GM21723 (cell line): ENCODE measurements around the gene DIP2C.
"Not testable (repeated sequence)": the region's sequence is repeated elsewhere in the genome, so short reads cannot be mapped to it uniquely, and the experiment has no call there.

ENCODE experiments used
- ATAC-seq: cut with Tn5 transposase; IDR thresholded peaks from one replicate; pipeline ENCODE4 v1.9.1; 2021; ENCODE audit warnings: mild to moderate bottlenecking, moderate library complexity; ENCODE audit not compliant: unreplicated experiment

DIP2C gene

DNA sequence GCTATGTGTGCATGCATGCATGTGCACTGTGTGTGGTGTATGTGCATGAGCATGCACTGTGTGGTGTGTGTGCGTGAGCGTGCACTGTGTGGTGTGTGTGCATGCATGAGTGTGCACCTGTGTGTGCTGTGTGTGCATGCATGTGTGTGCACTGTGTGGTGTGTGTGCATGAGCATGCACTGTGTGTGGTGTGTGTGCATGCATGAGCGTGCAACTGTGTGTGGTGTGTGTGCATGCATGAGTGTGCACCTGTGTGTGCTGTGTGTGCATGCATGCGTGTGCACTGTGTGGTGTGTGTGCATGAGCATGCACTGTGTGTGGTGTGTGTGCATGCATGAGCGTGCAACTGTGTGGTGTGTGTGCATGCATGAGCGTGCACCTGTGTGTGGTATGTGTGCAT is 10.7 kb upstream of the DIP2C start:
- not testable (repeated sequence) for ATAC-seq

DNA sequence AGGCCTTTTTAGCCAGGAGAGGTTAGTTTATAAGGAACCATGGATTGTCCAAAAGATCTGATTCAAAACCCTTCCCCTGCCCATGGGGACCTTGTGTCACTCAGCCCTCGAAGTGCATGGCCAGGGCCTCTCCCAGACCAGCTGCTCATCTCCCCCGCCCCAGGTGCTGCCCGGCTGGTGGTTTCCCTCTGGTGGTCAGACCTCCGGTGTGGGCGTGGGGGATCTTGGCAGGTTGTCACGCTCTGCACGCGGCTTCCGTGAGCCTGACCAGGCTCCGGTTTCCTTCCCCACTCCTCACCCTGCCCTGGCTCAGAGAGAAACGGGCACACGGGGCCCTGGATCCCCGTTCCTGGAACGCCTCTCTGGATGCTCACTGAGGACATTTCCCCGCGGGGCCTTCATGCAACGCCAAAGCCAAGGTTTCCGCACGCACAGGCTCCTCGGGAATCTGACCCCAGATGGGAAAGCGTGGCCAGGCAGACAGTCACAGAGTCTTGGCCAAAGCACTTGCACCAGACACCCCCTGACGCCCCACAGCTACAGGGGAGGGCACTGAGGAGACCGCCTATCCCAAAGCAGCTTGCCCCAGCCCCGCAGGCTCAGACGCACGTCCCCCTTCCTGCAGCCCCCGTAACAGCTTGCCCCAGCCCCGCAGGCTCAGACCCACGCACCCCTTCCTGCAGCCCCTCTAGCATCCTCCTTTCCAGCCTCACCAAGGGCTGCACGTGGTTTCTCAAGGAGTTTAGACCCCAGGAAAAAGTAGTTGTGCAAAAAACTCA is 7.8 kb upstream of the DIP2C start:
- no peak for ATAC-seq

DNA sequence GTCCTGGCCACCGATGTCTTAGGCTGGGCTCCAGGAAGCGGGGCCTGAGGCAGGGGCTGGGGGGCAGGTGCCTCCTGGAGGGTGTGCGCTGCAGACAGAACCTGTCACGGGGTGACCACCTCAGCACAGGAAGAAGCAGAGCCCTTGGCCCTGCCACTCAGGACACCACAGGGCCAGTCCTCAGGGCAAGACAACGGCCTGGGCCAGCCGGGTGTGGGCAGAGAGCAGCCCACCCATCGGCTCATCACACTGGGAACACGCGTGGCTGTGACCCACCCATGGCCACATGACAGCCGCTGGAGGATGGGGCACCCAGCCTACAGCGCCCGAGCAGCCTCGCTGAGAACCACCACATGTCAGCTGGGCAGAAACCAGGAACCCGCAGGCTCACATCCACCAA is 5.9 kb upstream of the DIP2C start:
- no peak for ATAC-seq

DNA sequence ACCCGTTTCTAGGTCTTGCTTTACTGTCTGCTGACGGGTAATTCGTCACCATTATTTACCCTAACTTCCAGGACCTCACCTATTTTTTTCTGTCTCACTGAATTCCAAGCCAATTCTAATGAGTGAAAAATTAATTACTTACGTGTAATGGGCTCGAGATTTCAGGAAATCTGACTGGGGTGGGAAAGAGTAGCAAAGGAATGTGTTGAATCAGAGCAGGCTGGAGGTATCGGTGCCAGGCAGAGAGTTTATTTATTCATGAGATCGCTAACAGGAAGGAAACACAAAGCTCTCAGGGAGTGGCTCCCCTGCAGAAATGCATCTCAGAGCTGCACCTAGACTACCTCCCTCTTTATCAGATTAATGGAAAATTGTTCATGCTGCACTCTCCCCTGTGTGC is 4.0 kb upstream of the DIP2C start:
- ATAC-seq, result no peak

DNA sequence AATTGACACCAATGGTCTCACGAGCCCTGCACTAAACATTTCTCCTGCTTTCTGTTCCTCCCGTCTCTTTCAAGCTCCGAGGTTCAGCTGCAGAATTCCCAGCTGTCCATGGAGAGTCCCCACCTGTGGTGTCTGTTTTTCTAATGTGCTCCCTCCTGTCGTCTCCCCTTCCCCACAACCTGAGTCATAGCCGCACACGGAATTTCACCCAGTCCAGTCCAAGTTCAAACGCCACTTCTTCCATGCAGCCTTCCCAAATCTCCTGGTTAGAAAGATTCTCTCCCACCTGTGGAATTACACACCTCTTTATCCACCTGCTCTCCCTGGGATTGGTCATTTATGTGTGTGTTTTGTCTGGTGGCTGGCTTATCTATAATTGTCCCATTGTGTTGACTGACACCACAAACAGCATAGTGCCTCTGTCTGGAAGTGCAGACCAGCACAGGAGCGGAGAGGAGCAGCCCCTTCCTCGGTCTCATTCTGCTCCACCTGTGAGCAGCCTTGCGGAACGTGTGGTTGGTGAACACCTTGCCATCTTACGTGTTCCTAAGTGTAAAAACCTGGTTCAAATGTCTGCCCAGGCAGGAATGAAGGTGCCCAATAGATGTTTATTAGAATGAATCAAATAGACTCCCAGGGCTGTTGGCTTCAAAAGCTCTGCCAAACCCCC is 3.3 kb upstream of the DIP2C start:
- no peak for ATAC-seq

DNA sequence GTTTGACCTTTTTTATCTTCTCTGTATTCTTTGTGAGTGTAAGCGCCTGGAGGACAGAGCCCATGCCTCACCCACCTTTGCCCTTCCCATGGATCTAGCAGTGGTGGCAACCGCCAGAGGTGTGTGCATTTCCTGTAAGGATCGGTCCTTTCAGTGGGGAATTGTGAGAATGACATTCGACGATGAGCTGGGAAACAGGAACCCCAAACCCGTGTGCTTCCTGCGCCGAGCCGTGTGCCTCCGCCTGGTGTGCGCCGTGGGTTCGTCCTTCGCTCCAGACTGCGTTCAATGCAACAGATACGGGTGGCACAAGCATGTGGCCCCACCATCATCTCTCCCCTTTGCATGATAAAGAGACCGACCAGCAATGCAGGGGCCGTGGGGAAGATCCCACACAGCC is 1.7 kb upstream of the DIP2C start:
- ATAC-seq, result no peak

DNA sequence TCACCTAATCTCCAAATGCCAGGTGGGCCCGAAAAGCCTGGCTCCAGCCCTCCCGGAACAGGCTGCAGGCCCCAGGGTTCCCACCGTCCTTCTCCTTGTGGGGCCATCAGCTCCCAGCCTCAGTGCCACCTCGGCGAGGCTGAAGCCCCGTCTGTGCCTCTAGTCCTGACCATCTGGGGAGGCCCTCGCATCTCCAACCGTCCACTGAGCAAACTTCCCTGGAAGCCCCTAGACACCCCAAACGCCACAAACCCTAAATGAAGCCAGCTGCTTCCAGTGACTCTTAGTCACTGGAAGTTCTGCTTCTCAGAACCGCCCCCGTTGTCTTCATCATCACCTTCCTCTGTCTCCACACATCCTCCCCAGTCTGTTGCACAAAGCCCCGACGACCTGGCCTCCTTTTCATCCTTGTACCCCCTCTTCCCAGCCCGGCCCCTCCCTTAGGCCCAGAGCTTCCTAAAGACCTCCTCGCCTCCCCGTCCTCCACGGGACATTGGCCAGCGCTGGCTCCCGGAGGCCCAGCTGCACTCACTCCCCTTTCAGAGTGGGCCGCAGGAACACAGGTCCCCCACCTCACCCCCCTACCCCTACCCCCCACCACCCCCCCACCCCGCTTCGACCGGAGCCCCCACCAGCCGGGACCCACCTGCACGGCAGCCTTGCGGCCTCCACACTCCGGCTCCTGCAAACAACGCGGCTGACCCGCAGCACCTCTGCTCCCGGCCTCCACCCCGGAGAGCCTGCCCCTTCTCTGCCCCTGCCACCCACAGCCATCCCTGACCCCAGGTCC is 1.1 kb upstream of the DIP2C start:
- no peak for ATAC-seq

DNA sequence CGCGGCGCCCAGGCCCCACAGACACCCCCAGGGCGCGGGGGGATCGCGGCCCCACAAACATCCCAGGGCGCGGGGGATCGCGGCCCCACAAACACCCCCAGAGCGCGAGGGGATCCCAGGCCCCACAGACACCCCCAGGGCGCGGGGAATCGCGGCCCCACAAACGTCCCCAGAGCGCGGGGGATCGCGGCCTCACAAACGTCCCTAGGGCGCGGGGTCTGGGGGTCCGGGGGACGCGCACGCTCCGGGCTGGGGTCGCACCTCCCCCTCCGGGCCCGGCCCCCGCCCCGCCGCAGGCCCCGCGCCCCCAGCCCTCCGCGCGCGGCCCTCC is 382 bp downstream of the DIP2C start:
- no peak for ATAC-seq

DNA sequence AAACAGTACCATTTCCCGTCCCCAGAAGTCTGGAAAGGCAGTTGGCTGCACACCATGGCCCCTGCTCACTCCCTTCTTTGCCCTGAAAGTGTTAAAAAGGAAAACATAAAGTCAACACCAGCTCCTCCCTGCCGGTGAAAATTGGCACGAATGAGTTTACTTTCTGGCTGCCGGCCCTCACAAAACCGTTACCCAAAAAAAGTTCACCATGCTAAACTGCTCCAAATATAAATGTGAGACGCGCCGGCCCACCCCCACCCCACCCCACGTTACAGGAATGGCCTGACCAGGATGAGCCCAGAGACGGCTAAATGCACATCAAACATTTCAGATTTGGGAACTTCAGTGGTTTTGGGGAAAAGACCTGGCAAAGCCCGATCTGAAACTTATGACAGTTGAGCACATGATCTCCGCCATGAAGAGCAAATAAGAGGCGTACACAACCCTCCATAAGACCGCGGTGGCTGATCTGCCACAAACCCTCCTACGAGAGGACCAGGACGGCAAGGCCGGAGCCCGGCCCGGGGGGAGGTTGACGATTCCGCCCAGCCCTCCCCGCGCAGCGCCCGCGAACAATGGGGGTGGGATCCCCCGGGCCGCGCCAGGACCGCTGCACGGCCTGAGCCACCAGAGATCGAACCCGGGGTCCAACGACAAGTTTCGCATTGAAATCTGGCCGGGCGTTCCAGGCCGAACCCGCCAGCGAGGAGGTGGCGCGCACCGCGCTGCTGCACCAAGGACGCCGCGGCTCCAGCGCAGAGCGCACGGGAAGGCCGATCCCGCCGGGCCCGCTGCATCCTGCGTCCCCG is 952 bp downstream of the DIP2C start:
- ATAC-seq, result no peak

DNA sequence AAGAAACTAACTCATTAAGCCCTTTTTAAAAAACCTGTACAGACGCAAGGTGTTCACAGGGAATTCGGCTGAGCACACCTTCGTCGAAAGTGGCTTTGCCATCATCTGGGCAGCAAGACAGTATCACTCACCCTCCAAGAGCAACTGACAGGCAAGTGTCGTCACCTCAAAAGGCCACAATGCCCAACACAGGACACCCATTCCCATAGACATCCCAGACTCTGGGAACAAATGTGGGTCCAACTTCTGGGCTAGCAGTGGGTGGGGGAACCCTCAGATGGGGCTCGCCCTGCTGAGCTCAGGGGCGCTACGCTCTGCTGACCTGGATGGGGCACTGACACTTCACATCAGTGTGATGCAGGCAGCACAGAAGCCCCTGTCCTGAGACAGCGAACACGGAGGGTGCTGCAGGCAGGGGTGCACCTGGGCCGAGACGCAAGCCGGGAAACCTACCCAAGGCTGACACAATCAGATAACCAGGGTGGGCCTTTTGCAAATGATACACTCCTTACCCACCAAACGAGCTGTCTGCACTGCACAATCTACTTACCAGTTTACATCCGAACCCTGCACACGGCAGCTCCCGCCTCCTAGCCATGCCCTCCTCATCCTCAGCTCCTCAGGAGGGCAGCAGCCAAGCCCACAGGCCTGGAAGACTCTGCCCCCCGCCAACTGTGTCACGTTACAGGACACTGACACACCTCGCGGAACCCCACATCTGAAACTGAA is 1.7 kb downstream of the DIP2C start:
- ATAC-seq, result no peak

DNA sequence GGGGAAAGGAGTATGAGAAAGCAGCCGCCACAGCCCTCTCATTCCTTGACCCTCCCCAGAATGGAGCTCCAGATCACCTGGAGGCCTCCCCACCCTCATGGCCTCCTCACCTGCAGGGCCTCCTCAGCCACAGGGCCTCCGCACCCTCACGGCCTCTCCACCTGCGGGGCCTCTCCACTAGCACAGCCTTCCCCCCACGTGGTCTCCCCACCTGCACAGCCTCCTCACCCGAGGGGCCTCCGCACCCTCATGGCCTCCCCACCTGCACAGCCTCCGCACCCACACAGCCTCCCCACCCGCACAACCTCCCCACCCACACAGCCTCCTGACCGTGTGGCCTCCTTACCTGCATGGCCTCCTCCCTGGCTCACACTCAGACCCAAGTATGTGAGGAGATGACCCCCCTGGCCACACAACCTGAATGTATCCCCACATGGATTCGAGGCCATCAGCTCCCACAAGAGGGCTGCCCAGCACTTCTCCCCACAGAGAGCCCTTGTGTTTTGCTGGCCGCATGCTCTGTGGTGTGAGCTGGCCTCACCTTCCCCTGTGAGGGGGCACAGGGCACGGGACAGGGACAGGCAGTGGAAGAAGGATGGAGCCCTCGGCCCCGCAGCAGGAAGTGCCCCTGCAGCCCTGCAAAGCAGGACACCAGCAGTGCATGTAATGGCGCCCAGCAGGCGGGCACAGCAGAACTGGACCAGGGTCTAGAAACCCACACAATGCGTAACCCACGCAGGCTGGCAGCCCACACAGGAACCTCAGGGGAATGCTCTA is 3.1 kb downstream of the DIP2C start:
- ATAC-seq, result no peak

DNA sequence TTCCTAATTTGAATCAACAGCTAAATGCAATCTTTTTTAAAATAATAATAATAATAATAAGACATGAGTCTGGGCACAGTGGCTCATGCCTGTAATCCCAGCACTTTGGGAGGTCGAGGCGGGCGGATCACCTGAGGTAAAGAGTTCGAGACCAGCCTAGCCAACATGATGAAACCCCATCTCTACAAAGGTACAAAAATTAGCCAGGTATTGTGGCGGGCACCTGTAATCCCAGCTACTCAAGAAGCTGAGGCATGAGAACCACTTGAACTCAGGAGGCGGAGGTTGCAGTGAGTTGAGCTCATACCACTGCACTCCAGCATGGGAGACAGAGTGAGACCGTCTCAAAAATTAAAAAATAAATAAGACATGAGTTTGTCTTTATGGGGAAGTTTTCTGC is 3.9 kb downstream of the DIP2C start:
- no peak for ATAC-seq

DNA sequence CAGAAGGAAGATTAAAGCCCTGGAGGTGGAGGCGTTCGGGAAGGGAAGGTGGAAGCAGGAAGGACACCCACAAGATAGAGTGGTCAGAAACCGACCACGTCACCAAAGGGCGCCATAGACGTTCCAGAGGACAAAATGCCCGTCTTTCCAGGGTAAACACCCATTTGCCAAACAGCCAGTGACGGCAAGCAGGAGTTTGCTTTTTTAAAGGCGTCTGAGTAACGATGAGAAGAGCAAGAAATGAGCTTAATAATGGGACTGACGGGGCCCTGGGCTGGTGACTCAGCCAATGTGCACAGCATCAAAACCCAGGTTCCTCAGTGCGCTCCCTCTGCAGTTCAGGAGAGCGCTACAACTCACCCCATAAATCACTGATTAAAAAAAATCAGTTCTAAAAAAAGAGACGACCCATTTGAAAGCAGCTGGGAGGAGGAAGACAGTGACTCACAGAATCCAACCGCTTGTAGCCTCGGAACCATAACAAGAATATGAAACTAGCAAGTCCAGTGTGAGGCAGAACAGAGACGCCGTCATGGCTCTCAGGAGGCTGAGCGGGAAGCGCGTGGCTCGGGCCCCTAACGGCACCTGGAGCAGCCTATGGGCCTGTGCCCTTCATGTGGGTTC is 5.9 kb downstream of the DIP2C start:
- ATAC-seq, result no peak

DNA sequence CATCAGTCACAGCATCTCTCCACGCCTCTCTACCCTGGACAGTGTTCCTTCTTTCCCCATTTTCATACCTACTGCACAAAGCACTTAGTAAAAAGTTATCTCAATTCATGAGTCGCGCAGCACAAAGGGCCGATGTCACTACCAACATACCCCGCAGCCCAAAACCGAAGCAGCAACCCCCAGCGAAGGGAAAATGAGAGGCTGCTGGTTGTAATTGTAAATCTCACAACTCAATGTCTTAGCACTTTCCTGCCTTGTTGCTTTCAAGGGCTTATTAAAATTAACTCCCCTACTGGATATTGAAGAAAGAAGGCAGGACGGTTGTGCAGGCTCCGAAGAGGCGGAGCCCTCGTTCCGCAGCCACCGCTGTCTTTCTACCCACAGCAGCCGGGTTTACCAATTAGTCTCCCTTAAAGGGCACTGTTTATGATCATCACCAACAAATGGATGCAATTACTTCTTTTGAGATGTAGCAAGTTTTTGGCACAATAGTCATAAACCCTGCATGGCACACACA is 6.5 kb downstream of the DIP2C start:
- no peak for ATAC-seq

DNA sequence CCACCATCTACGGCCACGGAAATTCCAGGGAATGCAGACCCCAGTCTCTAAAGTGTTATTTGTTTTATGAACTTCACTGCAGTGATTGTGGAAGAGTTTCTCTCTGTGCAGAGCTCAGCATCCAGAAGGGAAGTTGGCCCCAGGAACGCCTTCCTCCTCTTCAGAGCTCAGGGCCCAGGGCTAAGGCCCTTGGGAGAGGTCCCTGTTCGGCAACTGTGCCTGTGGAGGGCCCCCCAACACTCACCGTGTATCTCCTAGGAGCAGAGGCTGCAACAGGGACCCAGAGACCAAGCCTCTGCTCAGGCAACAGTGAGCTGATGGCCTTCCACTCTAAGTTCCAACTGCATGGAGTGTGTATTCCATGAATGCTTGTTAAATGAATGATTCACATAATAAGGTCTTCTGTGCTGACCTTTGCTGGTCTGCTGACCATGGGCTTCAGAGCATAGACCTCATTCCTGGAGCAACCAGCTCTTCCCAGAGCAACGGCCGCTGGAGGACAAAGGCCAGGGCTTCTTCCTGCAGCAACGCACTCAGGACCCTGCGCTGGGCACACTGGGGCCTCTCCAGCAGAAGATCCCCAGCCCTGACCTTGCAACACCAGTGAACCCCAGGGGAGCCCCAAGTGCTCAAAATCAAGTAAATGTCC is 7.7 kb downstream of the DIP2C start:
- no peak for ATAC-seq

DNA sequence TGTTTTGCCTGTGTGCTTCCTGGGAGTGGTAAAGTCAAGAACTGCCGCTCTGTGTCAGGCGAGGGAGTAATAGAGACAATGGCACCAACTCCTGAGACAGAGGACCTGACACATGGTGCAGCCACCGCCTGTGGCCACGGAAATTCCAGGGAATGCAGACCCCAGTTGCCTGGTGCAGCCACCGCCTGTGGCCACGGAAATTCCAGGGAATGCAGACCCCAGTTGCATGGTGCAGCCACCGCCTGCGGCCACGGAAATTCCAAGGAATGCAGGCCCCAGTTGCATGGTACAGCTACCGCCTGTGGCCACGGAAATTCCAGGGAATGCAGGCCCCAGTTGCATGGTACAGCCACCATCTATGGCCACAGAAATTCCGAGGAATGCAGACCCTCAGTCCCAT is 8.7 kb downstream of the DIP2C start:
- no peak for ATAC-seq

DNA sequence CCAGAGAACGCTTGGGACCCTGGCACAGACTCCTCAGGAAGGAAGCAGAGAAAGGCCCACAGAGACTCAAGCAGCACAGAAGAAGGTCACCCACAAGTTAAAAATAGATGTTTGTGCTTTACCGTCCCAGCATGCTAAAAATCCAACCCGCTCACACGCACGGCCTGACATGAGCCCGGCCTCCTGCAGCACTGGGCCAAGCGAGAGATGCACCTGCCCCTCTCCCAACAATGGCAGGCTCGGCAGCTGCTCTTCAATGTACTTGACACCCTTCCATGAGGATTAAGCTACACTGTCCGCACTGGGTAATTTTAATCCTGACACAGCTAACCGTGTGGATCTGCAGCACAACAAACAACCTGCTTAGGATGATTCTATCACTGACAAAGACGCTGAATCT is 9.3 kb downstream of the DIP2C start:
- ATAC-seq, result no peak

DNA sequence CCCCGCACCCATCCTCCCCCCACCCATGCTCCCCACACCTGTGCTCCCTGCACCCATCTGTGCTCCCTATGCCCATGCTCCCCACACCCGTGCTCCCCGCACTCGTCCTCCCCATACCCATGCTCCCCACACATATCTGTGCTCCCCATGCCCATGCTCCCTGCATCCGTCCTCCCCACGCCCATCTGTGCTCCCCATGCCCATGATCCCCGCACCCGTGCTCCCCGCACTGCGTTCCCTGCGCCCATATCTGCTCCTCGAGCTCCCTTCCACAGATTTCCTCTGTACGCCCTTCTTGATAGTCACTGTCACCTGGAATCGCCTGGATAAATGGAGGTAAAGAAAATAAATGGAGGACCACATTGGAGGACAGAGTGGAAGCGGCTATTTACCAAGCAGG is 9.9 kb downstream of the DIP2C start:
- ATAC-seq, result no peak

DNA sequence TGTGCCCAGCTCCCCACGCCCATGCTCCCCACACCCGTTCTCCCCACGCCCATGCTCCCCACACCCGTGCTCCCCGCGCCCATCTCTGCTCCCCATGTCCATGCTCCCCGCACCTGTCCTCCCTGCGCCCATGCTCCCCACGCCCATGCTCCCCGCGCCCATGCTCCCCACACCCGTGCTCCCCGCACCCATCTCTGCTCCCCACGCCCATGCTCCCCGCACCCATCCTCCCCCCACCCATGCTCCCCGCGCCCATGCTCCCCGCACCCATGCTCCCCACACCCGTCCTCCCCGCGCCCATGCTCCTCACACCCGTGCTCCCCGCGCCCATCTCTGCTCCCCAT is 10.8 kb downstream of the DIP2C start:
- ATAC-seq, result not testable (repeated sequence)
